B cell (primary cell): ENCODE measurements around the gene NPBWR2.

Experiments used
- EZH2 ChIP-seq: IDR thresholded peaks from 2 replicates; pipeline ENCODE4 v1.6.1; 2012; ENCODE audit warnings: borderline replicate concordance, low read depth, mild to moderate bottlenecking, moderate library complexity, low read length; ENCODE audit not compliant: insufficient read depth, poor library complexity, severe bottlenecking
- TF ChIP-seq, protein P1 (sequence below): fragments of 200-600 bp; IDR thresholded peaks from one replicate; pipeline ENCODE4 v1.8.0; 2022; ENCODE audit warnings: antibody characterized with exemption, mild to moderate bottlenecking

GRCh38 chr20:64056639-64056888, 50.8 kb downstream of the NPBWR2 start:
- TF ChIP-seq, protein P1, sequence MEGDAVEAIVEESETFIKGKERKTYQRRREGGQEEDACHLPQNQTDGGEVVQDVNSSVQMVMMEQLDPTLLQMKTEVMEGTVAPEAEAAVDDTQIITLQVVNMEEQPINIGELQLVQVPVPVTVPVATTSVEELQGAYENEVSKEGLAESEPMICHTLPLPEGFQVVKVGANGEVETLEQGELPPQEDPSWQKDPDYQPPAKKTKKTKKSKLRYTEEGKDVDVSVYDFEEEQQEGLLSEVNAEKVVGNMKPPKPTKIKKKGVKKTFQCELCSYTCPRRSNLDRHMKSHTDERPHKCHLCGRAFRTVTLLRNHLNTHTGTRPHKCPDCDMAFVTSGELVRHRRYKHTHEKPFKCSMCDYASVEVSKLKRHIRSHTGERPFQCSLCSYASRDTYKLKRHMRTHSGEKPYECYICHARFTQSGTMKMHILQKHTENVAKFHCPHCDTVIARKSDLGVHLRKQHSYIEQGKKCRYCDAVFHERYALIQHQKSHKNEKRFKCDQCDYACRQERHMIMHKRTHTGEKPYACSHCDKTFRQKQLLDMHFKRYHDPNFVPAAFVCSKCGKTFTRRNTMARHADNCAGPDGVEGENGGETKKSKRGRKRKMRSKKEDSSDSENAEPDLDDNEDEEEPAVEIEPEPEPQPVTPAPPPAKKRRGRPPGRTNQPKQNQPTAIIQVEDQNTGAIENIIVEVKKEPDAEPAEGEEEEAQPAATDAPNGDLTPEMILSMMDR = no peak
- no peak for TF ChIP-seq EZH2
